GM18508 (cell line): ENCODE results near the gene GNPDA1.
"Not testable (repeated sequence)": the region's sequence is repeated elsewhere in the genome, so short reads cannot be mapped to it uniquely, and the experiment has no call there.

Source experiments
- ATAC-seq: cut with Tn5 transposase; IDR thresholded peaks from one replicate; pipeline ENCODE4 v1.9.1; 2021; ENCODE audit warnings: moderate number of reproducible peaks; ENCODE audit not compliant: insufficient read depth, unreplicated experiment

GNPDA1 gene

GRCh38 chr5:142012792-142013388 is at the start of gene GNPDA1:
TSS of gene GNPDA1 (minus strand) at chr5:142013027. CDS start at chr5:142012035, 992 bp downstream.
- ATAC-seq: no peak

- ATAC-seq: no peak
Observed at GRCh38 chr5:142059304-142059940, 46.6 kb upstream of the GNPDA1 start.

- no peak for ATAC-seq
Observed at GRCh38 chr5:142057697-142058056, 44.9 kb upstream of the GNPDA1 start.

- ATAC-seq: no peak
Observed at GRCh38 chr5:142056816-142057696, 44.2 kb upstream of the GNPDA1 start.

- ATAC-seq: no peak
Observed at GRCh38 chr5:142055301-142055700, 42.5 kb upstream of the GNPDA1 start.

GRCh38 chr5:142053426-142054151 is 40.8 kb upstream of the GNPDA1 start:
- no peak for ATAC-seq

GRCh38 chr5:142052026-142052425 is 39.2 kb upstream of the GNPDA1 start:
- ATAC-seq: not testable (repeated sequence)

- ATAC-seq: no peak
Observed at GRCh38 chr5:142048272-142048671, 35.4 kb upstream of the GNPDA1 start.

- no peak for ATAC-seq
Observed at GRCh38 chr5:142046191-142046590, 33.4 kb upstream of the GNPDA1 start.

GRCh38 chr5:142040881-142041280 is 28.1 kb upstream of the GNPDA1 start:
- not testable (repeated sequence) for ATAC-seq

GRCh38 chr5:142040285-142040684 is 27.5 kb upstream of the GNPDA1 start:
- ATAC-seq: no peak

- ATAC-seq: no peak
Observed at GRCh38 chr5:142038735-142039134, 25.9 kb upstream of the GNPDA1 start.

- not testable (repeated sequence) for ATAC-seq
Observed at GRCh38 chr5:142037599-142037998, 24.8 kb upstream of the GNPDA1 start.

GRCh38 chr5:142036918-142037317 is 24.1 kb upstream of the GNPDA1 start:
- ATAC-seq: no peak

- ATAC-seq: no peak
Observed at GRCh38 chr5:142034994-142035393, 22.2 kb upstream of the GNPDA1 start.

- not testable (repeated sequence) for ATAC-seq
Observed at GRCh38 chr5:142033632-142034567, 21.1 kb upstream of the GNPDA1 start.

GRCh38 chr5:142032747-142033631 is 20.2 kb upstream of the GNPDA1 start:
- ATAC-seq: no peak

GRCh38 chr5:142032150-142032549 is 19.3 kb upstream of the GNPDA1 start:
- ATAC-seq: no peak

GRCh38 chr5:142025637-142026036 is 12.8 kb upstream of the GNPDA1 start:
- no peak for ATAC-seq
